Right lobe of liver (tissue), 6 donors: Measurements from ENCODE around the gene UBE4B. TPM values are rescaled to one million over a fixed set of nuclear protein-coding genes. Genes with fewer than 3 reads are reported as not detected.
"Not testable (repeated sequence)": the region's sequence is repeated elsewhere in the genome, so short reads cannot be mapped to it uniquely, and the experiment has no call there.

Experiments
- ATAC-seq, 4 donors: fragments of 200-7000 bp; cut with Tn5 transposase; one replicate each; pipeline ENCODE4 v1.9.1; 2020; ENCODE audit warnings: mild to moderate bottlenecking in 4 of 4, moderate library complexity in 4 of 4
- DNase-seq, 3 donors: peaks; one replicate each; pipeline ENCODE4 v3.0.0-alpha.2; 2020
- H3K27ac ChIP-seq, 3 donors: fragments of 200-600 bp; one replicate each; pipeline ENCODE4 v1.8.0; 2022
- H3K27me3 ChIP-seq, 2 donors: fragments of 200-600 bp; one replicate each; pipeline ENCODE4 v1.8.0; 2022
- H3K36me3 ChIP-seq, 4 donors: fragments of 200-600 bp; sonication (generic) in 1 of 4; one replicate each; pipeline versions ENCODE4 v1.5.1 to v1.8.0; 2017 to 2022; ENCODE audit warnings: control low read depth in 1 of 4
- H3K4me1 ChIP-seq, 4 donors: fragments of 200-600 bp; sonication (generic) in 1 of 4; one replicate each; pipeline versions ENCODE4 v1.5.1 to v1.8.0; 2017 to 2022; ENCODE audit warnings: control low read depth in 1 of 4
- H3K4me3 ChIP-seq, 3 donors: fragments of 200-600 bp; one replicate each; pipeline ENCODE4 v1.8.0; 2022
- H3K9me3 ChIP-seq, 4 donors: fragments of 200-600 bp; sonication (generic) in 1 of 4; one replicate each; pipeline versions ENCODE4 v1.5.1 to v1.8.0; 2017 to 2022; ENCODE audit warnings: control low read depth in 1 of 4
- POLR2A ChIP-seq: fragments of 450-650 bp; IDR thresholded peaks from one replicate; pipeline ENCODE4 v1.6.1; 2017; ENCODE audit warnings: antibody characterized with exemption, mild to moderate bottlenecking
- WGBS: methylation state at CpG from one replicate; pipeline ENCODE4 v1.1.6; 2018; ENCODE audit warnings: low coverage, low lambda C conversion rate; ENCODE audit not compliant: insufficient coverage; ENCODE audit errors: missing lambda C conversion rate; 5-methylcytosine and 5-hydroxymethylcytosine counted together
- intact Hi-C, 2 donors: fragments of 100-400 bp; cut with DNase I; formaldehyde crosslinking; loops; one replicate each; pipeline versions ENCODE4 v1.11.2 to v1.14.1; 2022
- total RNA-seq, 6 experiments: library from RNA; depleted of rRNA in 2 of 6; stranded (reverse); fragments of >200 nt in 2 of 6; fragmentation: NEBNext Ultra II Directional in 3 of 6; extraction: Animal tissue kit (Norgen Biotek cat#: 25700) in 3 of 6; gene quantifications; one replicate each; pipeline versions ENCODE4 v1.1.0 to v1.2.4, GENCODE V29; 2016 to 2023
- TF ChIP-seq, protein P1 (sequence below), 4 donors: fragments of 200-600 bp in 3 of 4; fragments of 450-650 bp in 1 of 4; IDR thresholded peaks; one replicate each; pipeline versions ENCODE4 v1.5.1 to v1.8.0; 2016 to 2022; ENCODE audit warnings: antibody characterized with exemption in 4 of 4, mild to moderate bottlenecking in 2 of 4
- donor health status: DM: no; HTN: yes; CAD: no.
- donor health status: DM: no; HTN: no; CAD: no.
- donor health status: DM: no; HTN: no; CAD: no.
- donor health status: DM: no; HTN: yes; CAD: no.
- donor health status: DM: no; HTN: yes; CAD: no.

The UBE4B gene
- total RNA-seq, 6 experiments from 2014 or later = 11.4 to 27.9 (median 22.6) TPM

DNA sequence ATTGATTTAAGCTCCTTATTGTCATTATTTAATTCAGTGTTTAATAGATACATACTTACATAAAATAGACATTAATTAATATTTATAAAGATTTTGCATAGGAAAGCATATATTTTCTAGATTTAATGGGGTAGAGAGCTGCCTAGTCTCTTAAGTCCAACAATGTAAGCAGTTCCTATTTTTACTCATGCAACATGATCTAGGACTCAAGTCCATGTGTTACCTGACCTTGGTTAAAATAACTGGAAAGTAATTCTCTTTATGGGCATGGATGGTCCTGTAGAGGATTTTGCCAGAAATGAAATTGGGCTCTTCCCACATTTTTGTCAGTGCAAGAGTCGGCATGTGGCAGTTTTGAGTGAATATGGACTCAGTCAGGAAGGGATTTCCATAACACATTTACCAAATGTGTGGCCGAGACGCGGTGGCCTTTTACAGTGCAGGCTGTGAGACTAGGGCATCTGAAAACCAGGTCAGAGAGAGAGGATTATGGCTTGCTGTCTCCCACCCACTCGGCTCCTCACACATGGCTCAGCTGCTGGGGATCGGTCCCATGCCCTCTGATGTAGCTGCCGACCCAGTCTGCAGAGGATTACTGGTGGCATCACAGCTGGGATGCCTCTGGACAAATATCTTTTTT is 171.4 kb downstream of the UBE4B start:
- intact Hi-C loops = loop anchor here (10.0 kb wide), 1 partner anchor 131 kb away; no protein-coding TSS in a partner anchor
- TF ChIP-seq POLR2A = no peak
- TF ChIP-seq, protein P1, sequence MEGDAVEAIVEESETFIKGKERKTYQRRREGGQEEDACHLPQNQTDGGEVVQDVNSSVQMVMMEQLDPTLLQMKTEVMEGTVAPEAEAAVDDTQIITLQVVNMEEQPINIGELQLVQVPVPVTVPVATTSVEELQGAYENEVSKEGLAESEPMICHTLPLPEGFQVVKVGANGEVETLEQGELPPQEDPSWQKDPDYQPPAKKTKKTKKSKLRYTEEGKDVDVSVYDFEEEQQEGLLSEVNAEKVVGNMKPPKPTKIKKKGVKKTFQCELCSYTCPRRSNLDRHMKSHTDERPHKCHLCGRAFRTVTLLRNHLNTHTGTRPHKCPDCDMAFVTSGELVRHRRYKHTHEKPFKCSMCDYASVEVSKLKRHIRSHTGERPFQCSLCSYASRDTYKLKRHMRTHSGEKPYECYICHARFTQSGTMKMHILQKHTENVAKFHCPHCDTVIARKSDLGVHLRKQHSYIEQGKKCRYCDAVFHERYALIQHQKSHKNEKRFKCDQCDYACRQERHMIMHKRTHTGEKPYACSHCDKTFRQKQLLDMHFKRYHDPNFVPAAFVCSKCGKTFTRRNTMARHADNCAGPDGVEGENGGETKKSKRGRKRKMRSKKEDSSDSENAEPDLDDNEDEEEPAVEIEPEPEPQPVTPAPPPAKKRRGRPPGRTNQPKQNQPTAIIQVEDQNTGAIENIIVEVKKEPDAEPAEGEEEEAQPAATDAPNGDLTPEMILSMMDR (IDR thresholded peaks at IDR 0.05) = no peak
- WGBS = 60% methylated on average over 2 of the region's 7 CpGs
- no peaks in the 10 kb centered on the region for H3K9me3 ChIP-seq
- no peaks in the 10 kb centered on the region for H3K27me3 ChIP-seq
- no peaks in the 10 kb centered on the region for H3K36me3 ChIP-seq
- H3K4me3 ChIP-seq = no peak overlapping the region
- DNase-seq = peak in 1 of 3 donors; percentile 28
- no peaks in the 10 kb centered on the region for H3K4me1 ChIP-seq
- no peak for ATAC-seq
- no peak overlapping the region for H3K27ac ChIP-seq

DNA sequence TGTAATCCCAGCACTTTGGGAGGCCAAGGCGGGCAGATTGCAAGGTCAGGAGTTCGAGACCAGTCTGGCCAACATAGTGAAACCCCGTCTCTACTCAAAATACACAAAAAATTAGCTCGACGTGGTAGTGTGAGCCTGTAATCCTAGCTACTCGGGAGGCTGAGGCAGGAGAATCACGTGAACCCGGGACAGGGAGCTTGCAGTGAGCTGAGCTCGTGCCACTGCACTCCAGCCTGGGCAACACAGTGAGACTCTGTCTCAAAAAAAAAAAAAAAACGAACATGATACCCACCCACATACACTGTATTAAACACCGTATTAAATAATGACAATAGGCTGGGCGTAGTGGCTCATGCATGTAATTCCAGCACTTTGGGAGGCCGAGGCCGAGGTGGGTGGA is 172.4 kb downstream of the UBE4B start:
- not testable (repeated sequence) for H3K4me3 ChIP-seq, H3K9me3 ChIP-seq, H3K4me1 ChIP-seq, H3K36me3 ChIP-seq, H3K27ac ChIP-seq, ATAC-seq, H3K27me3 ChIP-seq
- 83% methylated on average over 10 of the region's 14 CpGs for WGBS
- intact Hi-C loops = loop anchor here (10.0 kb wide), 1 partner anchor 130 kb away; no protein-coding TSS in a partner anchor
- DNase-seq = peak in 1 of 3 donors; percentile 16

DNA sequence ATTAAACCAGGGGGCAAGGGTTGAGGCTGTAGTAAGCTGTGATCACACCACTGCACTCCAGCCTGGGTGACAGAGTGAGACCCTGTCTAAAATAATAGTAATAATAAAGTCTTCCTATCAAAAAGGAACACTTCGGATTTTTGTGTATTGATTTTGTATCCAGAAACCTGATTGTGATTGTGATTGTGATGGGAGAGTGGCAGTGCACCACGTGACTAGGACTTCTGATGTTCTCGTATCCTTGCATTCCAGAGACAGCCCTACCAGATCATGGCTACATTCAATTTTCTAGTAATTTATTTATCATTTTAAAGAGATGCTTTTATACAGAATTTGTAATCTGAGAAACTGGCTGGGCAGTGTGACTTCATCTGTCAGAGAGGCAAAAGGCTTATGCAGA is 175.1 kb downstream of the UBE4B start:
- no peak overlapping the region for H3K27ac ChIP-seq
- no peaks in the 10 kb centered on the region for H3K36me3 ChIP-seq
- no peak for TF ChIP-seq POLR2A
- TF ChIP-seq, protein P1 (IDR thresholded peaks at IDR 0.05) = no peak
- 94% methylated on average over 3 of the region's 3 CpGs for WGBS
- DNase-seq = no peak
- intact Hi-C loops = loop anchor here (10.0 kb wide), 1 partner anchor 127 kb away; no protein-coding TSS in a partner anchor
- no peak overlapping the region for H3K4me3 ChIP-seq
- H3K9me3 ChIP-seq = no peaks in the 10 kb centered on the region
- H3K27me3 ChIP-seq = no peaks in the 10 kb centered on the region
- H3K4me1 ChIP-seq = peaks cover 0 to 11% (median 4%) of the 10 kb centered on the region in 4 donors
- ATAC-seq = no peak

DNA sequence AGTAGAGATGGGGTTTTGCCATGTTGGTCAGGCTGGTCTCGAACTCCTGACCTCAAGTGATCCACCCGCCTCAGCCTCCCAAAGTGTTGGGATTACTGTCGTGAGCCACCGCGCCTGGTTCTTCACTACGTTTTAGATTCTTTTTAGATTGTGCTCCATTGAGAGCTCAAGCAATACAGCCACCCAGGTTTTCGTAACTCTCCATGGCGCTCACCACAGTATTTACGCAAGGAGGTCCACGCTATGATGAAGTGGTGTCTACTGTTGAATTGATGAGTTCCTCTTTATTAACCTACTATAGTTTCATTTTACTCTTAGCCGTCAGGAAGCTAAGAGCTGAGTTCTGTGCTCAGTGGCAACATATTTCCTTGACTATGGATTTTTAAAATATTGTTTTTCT is 175.8 kb downstream of the UBE4B start:
- H3K36me3 ChIP-seq = no peaks in the 10 kb centered on the region
- H3K9me3 ChIP-seq = no peaks in the 10 kb centered on the region
- H3K4me1 ChIP-seq = peaks cover 0 to 18% (median 7%) of the 10 kb centered on the region in 4 donors
- ATAC-seq = no peak
- H3K27ac ChIP-seq = no peak overlapping the region
- H3K27me3 ChIP-seq = no peaks in the 10 kb centered on the region
- peak in 1 of 3 donors; percentile 46 for DNase-seq
- intact Hi-C loops = loop anchor here (10.0 kb wide), 1 partner anchor 126 kb away; no protein-coding TSS in a partner anchor
- H3K4me3 ChIP-seq = no peak overlapping the region
- WGBS = 75% methylated on average over 11 of the region's 11 CpGs
- TF ChIP-seq, protein P1 (IDR thresholded peaks at IDR 0.05) = no peak
- TF ChIP-seq POLR2A = no peak

DNA sequence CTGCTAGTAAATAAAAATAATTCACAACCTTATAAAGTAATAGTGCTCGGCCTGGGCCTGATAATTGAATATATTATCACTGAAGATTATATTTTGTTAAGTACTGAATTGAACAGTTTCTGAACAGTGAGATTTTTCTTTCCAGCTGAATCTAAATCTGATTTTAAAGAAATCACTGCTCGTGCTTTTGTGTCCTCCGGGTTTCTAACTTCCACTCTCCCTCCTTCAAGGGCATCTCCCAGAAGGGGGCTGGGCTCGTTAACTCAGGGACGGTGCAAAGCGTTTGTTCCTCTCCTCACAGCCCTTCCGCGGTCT is 176.8 kb downstream of the UBE4B start:
- peak overlapping the region; percentile 90 to 96 (median 95) for H3K27ac ChIP-seq
- DNase-seq (no peak), ATAC-seq (no peak)
- intact Hi-C loops = loop anchor here (10.0 kb wide), 1 partner anchor 125 kb away; no protein-coding TSS in a partner anchor
- TF ChIP-seq POLR2A = no peak
- TF ChIP-seq, protein P1 (IDR thresholded peaks at IDR 0.05) = no peak
- peaks cover 0 to 18% (median 8%) of the 10 kb centered on the region in 4 donors for H3K4me1 ChIP-seq
- WGBS = 4% methylated on average over 8 of the region's 8 CpGs
- no peaks in the 10 kb centered on the region for H3K27me3 ChIP-seq
- H3K4me3 ChIP-seq = peak overlapping the region; percentile 63 to 89 (median 88)
- H3K9me3 ChIP-seq = no peaks in the 10 kb centered on the region
- no peaks in the 10 kb centered on the region for H3K36me3 ChIP-seq
